ENCODE measurements around the gene BASP1.

- no peak for TF ChIP-seq CTCF (IDR thresholded peaks at IDR 0.05; ENCODE audit: low read length)
- no peak for TF ChIP-seq EZH2 (optimal IDR thresholded peaks at IDR 0.05; ENCODE audit: low read depth, low read length)
- no peak for TF ChIP-seq EZH2phosphoT487 (IDR thresholded peaks at IDR 0.05; ENCODE audit: low read length)
Measured at GRCh38 chr5:17304282-17304681, 86.9 kb downstream of the BASP1 start.
